T-helper 1 cell treated with Interleukin-12 subunit alpha and Interleukin-12 subunit beta and Interleukin-4 antibody, amounts not matched to agents 30 μg/mL and 1 μg/mL, for 36 hours (primary cell): ENCODE measurements around the gene TCF20.
A peak's percentile ranks its signal among the peaks of the same experiment; 100 is the strongest.

Source experiments
- H3K27ac Mint-ChIP-seq: one replicate; pipeline ENCODE4 v1.8.0; 2021; ENCODE audit warnings: mild to moderate bottlenecking, mixed read lengths
- H3K27me3 Mint-ChIP-seq: one replicate; pipeline ENCODE4 v1.8.0; 2021; ENCODE audit warnings: low read depth, mixed read lengths
- H3K36me3 Mint-ChIP-seq: one replicate; pipeline ENCODE4 v1.8.0; 2021; ENCODE audit warnings: low read depth, mixed read lengths
- H3K4me1 Mint-ChIP-seq: one replicate; pipeline ENCODE4 v1.8.0; 2021; ENCODE audit warnings: low read depth, mixed read lengths
- H3K4me3 Mint-ChIP-seq: one replicate; pipeline ENCODE4 v1.8.0; 2021; ENCODE audit warnings: mild to moderate bottlenecking, moderate library complexity, mixed read lengths
- H3K9me3 Mint-ChIP-seq: one replicate; pipeline ENCODE4 v1.8.0; 2021; ENCODE audit warnings: mixed read lengths

TCF20 gene

DNA sequence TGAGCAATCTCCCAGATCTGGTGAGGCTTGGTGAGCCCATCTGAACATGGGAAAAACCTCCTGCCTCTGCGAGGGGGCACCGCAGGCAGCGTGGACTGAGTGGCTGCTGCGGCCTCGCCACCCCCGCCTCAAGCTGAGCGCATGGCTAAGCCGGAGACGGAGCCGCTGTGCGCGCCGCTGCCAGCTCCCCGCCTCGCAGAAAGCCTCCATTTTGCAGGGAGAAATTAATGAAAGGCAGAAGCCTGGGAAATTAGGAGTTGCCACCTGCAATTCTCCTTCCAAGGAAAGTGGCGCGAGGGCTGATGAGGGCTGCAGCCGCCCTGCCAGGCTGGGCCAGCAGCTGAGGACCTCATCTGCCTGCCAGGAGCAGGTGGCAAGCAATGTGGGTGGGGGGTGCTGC is 35.6 kb upstream of the TCF20 start:
- no peak overlapping the region for H3K27ac Mint-ChIP-seq
- H3K4me1 Mint-ChIP-seq, result peaks cover 14% of the 10 kb centered on the region

DNA sequence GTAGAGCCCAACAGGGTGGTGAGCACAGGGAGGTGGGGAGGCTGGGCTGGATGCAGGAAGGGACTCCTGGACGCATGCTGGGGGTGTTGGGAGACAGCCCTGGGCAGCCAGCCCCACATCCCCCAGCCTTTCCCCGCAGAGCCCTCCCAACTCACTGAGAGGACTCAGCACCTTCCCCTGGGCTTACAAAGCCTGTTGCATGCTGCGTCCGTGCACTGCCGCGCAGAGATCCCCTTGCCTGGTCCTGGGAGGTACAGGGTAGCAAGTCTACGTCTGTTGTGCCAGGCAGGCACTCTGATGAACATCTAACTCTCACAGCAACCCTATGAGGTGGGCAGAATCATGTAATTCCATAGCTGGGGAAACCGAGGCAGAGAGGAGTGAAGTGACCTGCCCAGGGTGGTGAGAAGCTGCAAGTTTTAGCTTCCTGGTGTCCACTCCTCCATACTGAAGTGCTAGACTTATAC is 33.9 kb upstream of the TCF20 start:
- no peak overlapping the region for H3K4me3 Mint-ChIP-seq

More for the DNA sequence above, 35.6 kb upstream of the TCF20 start:
- Mint-ChIP-seq H3K36me3 (no peaks in the 10 kb centered on the region), H3K4me3 (no peak overlapping the region), H3K27me3 (peaks cover 14% of the 10 kb centered on the region), H3K9me3 (no peaks in the 10 kb centered on the region)

DNA sequence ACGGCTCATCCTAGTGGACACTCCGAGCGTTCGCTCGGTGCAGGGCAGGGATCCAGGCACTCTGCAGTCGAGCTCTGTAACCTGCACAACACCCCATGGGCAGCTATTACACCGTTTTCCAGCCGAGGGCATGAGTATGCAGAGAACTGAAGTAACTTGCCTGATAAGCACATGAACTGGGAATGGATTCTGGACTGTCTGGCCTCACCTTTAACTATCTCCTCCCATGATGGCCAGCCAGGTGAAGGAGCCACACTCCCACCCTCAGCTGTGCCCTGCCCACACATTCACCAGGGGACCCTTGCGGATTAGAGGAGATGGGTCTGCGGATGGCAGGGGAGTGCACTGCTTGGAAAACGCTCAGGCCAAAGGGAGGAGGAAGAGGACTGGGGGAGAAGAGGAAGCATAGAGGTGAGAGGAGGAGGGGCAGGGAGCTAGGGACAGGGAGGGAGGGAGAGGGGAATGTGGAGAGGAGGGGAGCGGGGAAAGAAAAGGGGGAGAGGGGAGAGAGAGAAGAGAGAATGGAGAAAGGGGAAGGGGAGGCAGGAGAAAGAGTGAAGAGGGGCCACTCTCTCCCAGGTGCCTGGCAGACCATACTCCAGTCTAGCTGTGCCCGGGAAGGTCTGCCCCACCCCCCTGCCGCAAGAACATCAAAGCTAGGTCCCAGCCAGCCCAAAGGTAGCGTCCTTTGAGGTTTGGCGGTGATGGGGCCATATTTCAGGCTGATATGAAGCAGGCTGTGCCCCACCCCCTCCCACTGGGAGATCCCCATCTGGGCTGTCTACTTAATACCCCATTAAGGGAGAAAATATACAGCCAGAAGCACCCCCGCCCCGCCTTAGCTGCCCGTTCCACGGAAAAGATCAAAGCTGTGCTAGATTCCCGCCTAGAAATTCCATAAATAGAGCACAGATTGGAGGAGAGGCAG is 33.2 kb upstream of the TCF20 start:
- peaks cover 14% of the 10 kb centered on the region for H3K27me3 Mint-ChIP-seq
- no peaks in the 10 kb centered on the region for H3K9me3 Mint-ChIP-seq
- no peak overlapping the region for H3K4me3 Mint-ChIP-seq
- no peaks in the 10 kb centered on the region for H3K36me3 Mint-ChIP-seq
- peak overlapping the region; percentile 26 for H3K27ac Mint-ChIP-seq
- H3K4me1 Mint-ChIP-seq, result peaks cover 34% of the 10 kb centered on the region

More for the DNA sequence above, 33.9 kb upstream of the TCF20 start:
- no peaks in the 10 kb centered on the region for H3K9me3 Mint-ChIP-seq
- H3K27ac Mint-ChIP-seq, result no peak overlapping the region
- peaks cover 14% of the 10 kb centered on the region for H3K27me3 Mint-ChIP-seq
- H3K4me1 Mint-ChIP-seq, result peaks cover 30% of the 10 kb centered on the region
- H3K36me3 Mint-ChIP-seq, result no peaks in the 10 kb centered on the region

DNA sequence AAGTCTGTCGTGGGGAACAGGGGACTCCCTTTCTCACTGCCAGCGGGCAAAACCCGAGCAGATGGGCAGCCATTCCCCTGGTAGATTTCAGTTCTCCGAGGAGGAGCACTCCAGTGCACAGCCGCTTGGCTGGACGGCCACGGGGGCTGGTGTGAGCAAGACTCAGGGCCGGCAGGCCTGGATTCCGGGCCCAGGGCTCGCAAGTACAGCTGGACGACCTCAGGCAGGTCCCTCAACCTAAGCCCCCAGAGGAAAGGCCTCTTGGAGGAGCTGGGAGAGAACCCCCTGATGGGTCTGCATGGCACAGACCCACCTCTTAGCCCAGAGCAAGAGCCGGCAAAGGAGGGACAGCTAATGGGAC is 31.3 kb upstream of the TCF20 start:
- Mint-ChIP-seq H3K27me3 (peaks cover 14% of the 10 kb centered on the region), H3K4me1 (peaks cover 40% of the 10 kb centered on the region), H3K36me3 (no peaks in the 10 kb centered on the region), H3K4me3 (no peak overlapping the region), H3K27ac (no peak overlapping the region), H3K9me3 (no peaks in the 10 kb centered on the region)

DNA sequence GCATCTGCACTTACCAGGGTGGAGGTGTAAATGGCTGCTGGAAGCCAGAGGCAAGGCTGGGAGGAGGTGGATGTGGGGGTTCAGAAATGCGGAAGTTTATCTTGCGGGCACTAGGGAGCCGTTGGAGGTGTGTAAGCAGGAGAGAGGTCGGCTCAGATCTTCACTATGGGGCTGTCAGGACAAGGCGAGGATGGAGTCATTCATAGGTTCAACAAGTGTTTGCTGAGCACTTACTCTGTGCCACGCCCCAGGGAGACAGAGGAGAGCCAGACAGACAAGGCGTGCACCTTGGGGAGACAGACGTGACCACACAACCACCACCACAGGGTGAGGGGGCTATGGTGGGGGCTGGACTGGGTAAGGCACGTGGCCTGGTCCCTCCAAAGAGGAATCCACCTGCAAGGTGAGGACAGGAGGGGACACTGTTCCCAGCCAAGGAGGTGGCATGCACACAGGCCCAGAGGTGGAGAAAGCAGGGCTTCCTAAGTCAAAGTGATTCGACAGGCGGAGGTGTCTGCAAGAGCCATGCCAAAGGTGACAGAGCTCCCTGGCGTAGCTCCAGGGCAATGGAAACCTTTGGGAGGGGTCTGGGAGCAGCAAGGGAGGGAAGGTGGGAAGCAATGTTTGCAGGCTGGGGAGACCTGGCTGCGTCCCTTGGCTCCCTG is 30.8 kb upstream of the TCF20 start:
- Mint-ChIP-seq H3K4me3 (peak overlapping the region; percentile 75), H3K27ac (peak overlapping the region; percentile 80), H3K36me3 (no peaks in the 10 kb centered on the region), H3K27me3 (peaks cover 14% of the 10 kb centered on the region), H3K9me3 (no peaks in the 10 kb centered on the region), H3K4me1 (peaks cover 40% of the 10 kb centered on the region)

DNA sequence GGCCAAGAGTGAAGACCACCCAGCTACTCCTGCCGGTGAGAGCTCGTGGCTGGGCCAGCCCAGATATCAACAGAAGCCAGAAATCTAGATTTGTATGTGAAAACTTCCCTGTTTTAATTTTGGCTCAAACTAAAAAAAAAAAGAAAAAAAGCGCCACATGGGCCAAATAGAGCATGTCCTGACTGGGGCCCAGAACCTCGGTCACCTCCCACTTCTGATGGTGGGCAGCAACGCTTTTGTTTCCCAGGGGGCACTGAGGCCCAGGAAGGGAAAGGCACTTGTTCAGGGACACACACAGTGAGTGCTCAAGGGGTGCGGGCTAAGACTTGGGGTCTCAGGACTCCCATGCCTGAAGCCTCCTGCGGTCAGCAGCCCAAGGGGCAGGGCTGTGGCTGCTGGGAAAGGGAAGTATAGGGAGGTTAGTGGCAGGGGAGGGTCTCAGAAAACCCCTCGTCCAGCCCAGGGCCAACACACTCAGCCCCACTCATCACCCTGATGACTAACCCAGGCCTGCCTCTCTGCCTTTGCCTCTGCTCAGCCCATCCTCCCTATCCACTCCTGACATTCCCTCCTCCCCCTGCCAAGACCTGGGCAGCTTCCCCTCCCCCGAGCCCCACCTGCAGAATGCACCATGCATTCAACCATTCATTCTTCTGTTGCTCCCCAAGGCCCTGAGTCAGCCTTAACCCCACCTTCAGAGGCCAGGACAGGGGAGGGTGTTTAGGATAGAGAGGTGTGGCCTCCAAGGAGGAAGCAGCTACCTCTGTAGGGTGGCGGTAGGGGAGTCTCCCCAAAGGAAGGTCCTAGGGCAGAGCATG is 30.0 kb upstream of the TCF20 start:
- peaks cover 40% of the 10 kb centered on the region for H3K4me1 Mint-ChIP-seq
- peak overlapping the region; percentile 75 for H3K4me3 Mint-ChIP-seq

DNA sequence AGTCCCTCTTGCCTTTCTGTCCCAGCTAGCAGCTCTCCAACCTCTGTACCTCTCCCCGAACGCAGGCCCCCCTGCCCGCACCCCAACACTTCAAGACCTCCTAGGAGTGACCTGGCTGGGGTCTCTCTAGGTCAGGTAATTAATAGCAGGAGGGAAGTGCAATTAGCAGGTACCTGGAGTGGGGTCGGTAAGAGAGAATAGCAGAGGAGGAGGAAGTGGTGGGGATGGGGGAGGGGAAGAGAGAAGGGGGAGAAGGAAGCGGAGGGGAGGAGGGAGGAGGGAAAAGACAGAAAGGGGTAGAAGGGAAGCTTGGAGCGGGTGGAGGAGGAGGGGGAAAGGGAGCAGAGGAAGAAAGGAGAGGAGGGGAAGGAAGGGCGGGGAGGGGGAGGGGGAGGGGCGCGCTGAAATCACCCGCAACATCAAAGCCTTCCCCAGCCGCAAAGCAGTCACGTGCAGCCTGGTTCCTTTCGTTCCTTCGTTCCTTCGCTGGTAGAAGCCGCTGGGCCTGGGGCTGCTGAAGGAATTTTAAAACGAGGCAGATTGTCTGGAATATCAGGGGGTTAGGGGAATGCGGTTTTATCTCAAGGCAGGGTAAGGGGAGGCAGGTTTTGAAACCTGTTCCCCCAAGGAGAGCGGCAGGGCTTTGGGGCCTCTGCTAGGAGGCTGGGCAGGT is 29.3 kb upstream of the TCF20 start:
- peak overlapping the region; percentile 75 for H3K4me3 Mint-ChIP-seq
- peaks cover 35% of the 10 kb centered on the region for H3K4me1 Mint-ChIP-seq
- peak overlapping the region; percentile 83 for H3K27ac Mint-ChIP-seq
- H3K27me3 Mint-ChIP-seq, result peaks cover 8% of the 10 kb centered on the region
- no peaks in the 10 kb centered on the region for H3K36me3 Mint-ChIP-seq
- no peaks in the 10 kb centered on the region for H3K9me3 Mint-ChIP-seq

More for the DNA sequence above, 30.0 kb upstream of the TCF20 start:
- Mint-ChIP-seq H3K27ac (peak overlapping the region; percentile 83), H3K36me3 (no peaks in the 10 kb centered on the region), H3K9me3 (no peaks in the 10 kb centered on the region), H3K27me3 (peaks cover 13% of the 10 kb centered on the region)

DNA sequence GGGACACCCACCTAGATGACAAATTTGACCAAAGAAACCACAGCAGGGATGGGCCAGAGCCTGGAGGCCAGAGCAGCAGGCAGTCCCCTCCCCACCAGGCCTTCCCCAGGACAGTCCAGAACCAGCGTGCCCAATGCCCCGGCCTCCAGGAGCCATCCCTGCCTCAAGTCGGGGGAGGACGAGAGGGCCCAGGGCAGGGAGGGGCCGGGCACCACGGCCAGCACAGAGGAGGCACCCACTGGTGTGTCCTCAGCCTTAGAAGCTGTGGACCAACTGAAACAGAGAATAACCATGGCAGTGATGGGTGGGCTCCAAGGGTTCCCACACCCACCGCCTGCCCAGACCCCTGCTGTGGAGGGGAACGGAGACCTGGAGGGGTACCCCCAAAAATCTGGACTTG is 28.3 kb upstream of the TCF20 start:
- peaks cover 39% of the 10 kb centered on the region for H3K4me1 Mint-ChIP-seq
- peaks cover 8% of the 10 kb centered on the region for H3K27me3 Mint-ChIP-seq
- H3K4me3 Mint-ChIP-seq, result peak overlapping the region; percentile 10
- H3K36me3 Mint-ChIP-seq, result no peaks in the 10 kb centered on the region
- H3K9me3 Mint-ChIP-seq, result no peaks in the 10 kb centered on the region
- no peak overlapping the region for H3K27ac Mint-ChIP-seq

DNA sequence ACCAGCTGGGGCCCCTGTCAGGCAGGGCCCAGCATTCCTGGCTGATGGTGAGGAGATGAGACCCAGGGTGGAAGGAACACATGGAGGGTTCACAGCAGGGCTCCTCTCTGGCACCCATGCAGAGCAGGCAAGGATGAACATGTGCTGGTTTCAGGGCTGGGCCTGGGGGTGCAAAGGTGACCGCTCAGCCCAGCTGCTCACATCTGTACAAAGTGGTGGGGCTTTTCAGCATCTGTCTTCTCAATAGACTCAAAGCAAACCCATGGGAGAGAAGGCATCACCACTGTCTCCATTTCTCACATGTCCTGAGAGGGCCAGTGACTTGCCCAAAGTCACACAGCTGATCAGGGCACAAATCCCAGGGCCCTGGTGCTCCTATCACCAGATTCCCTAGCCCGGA is 27.3 kb upstream of the TCF20 start:
- Mint-ChIP-seq H3K4me1 (peaks cover 36% of the 10 kb centered on the region), H3K4me3 (no peak overlapping the region), H3K27ac (peak overlapping the region; percentile 31), H3K36me3 (no peaks in the 10 kb centered on the region), H3K9me3 (no peaks in the 10 kb centered on the region), H3K27me3 (no peaks in the 10 kb centered on the region)

DNA sequence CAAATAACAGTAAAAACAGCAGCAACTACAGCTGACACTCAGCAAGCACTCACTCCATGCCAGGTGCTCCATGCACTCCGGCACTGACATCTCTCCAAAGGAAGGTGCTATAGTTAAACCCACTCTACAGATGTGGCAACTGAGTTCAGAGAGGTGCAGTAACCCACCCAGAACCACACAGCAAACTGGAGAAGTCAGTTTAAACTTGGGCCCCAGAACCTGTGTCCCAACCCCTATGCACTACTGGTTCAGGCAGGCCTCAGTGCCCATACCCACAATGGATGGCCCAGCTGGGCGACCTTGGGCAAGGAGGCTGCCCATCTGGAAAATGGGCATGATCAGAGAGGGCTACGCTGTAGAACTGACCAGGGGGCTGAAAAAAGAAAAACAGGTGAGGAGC is 26.4 kb upstream of the TCF20 start:
- Mint-ChIP-seq H3K9me3 (no peaks in the 10 kb centered on the region), H3K4me1 (peaks cover 36% of the 10 kb centered on the region), H3K4me3 (no peak overlapping the region), H3K36me3 (no peaks in the 10 kb centered on the region), H3K27ac (no peak overlapping the region), H3K27me3 (no peaks in the 10 kb centered on the region)

DNA sequence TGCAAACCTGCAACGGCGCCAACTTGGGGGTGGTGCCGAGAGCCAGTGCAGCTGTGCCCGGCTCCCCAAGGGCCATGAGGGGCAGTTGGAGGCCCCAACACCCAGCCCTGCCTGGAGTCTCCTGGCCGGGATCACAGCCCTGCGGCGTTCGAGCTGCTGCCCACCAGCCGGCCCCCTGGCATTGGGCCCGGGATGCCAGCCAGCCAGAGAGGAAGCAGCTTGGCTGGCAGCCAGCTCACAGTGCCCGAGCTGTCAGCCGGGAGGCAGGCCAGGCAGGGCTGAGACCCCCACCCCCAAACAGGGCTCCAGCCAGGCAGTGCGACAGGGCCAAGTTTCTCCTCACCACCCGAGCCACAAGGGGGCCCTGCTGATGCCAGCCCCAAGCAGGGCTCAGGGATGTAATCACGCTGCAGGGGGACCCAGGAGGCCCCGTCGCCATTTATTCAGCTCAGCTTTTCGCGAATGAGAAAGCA is 26.0 kb upstream of the TCF20 start:
- H3K4me1 Mint-ChIP-seq, result peaks cover 36% of the 10 kb centered on the region
- H3K36me3 Mint-ChIP-seq, result no peaks in the 10 kb centered on the region

DNA sequence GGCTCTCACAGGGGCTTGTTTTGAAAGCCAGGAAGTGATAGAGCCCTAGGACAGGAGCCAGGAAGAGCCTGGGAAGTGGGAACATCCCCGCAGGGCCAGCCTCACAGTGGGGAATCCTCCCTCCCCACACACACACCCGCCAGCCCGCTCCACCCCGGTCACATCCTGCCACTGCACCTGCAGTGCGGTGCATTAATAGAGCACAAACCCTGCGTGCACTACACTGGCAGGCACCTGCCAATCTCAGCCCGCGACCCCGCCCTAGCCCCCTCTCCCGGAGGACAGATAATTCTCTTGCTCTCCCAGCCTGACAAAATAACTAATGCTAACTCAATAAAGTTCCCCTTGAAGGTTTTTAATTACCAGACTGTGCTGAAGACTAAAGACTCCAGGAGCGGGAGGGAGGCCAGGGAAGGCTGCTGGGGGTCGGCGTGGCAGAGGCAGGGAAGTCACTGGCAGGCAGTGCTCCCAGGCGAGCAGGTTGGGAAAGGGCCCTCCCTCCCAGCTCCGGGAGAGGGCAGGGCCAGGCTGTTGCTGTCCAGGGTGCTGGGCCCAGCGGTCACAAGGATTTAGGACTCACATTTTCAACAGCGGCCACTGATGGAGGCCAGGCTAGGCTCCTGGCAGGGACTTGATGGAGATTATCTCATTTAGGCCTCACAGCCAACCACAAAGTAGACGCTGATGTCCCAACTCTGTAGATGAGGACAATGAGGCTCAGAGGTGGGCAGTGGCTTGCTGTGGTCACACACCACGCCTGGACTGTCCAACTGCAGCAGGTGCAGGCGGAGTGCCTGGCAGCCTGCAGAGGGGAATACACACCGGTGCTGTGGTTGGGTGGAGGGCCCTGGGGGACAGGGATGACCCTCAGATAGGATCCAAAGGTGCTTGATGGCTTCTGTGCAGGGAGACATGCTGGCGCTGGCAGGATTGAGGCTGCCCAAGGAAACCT is 23.9 kb upstream of the TCF20 start:
- H3K27me3 Mint-ChIP-seq, result no peaks in the 10 kb centered on the region
- H3K4me3 Mint-ChIP-seq, result no peak overlapping the region
- H3K36me3 Mint-ChIP-seq, result no peaks in the 10 kb centered on the region
- H3K9me3 Mint-ChIP-seq, result no peaks in the 10 kb centered on the region
- H3K4me1 Mint-ChIP-seq, result peaks cover 17% of the 10 kb centered on the region
- no peak overlapping the region for H3K27ac Mint-ChIP-seq

More for the DNA sequence above, 26.0 kb upstream of the TCF20 start:
- Mint-ChIP-seq H3K27ac (no peak overlapping the region), H3K4me3 (no peak overlapping the region), H3K9me3 (no peaks in the 10 kb centered on the region), H3K27me3 (no peaks in the 10 kb centered on the region)
